HEK293T (cell line): ENCODE data around the gene WDR37.

Source experiments
- ARNT ChIP-seq: fragments of 450-650 bp; IDR thresholded peaks from 2 replicates; pipeline ENCODE4 v1.6.1; 2017; ENCODE audit warnings: mild to moderate bottlenecking
- ELF4 ChIP-seq: fragments of 450-650 bp; IDR thresholded peaks from 2 replicates; pipeline ENCODE4 v1.6.1; 2017; ENCODE audit warnings: antibody characterized with exemption
- FOXA1 ChIP-seq: fragments of 450-650 bp; IDR thresholded peaks from 2 replicates; pipeline ENCODE4 v1.6.1; 2016; ENCODE audit warnings: mild to moderate bottlenecking
- FOXK2 ChIP-seq: fragments of 450-650 bp; IDR thresholded peaks from 2 replicates; pipeline ENCODE4 v1.6.1; 2016; ENCODE audit warnings: mild to moderate bottlenecking
- HDGF ChIP-seq: fragments of 450-650 bp; IDR thresholded peaks from 2 replicates; pipeline ENCODE4 v1.6.1; 2017; ENCODE audit warnings: antibody characterized with exemption, borderline replicate concordance
- LEF1 ChIP-seq: fragments of 450-650 bp; IDR thresholded peaks from 2 replicates; pipeline ENCODE4 v1.6.1; 2017; ENCODE audit warnings: mild to moderate bottlenecking, borderline replicate concordance
- SP1 ChIP-seq: fragments of 450-650 bp; IDR thresholded peaks from 2 replicates; pipeline ENCODE4 v1.6.1; 2017

GRCh38 chr10:1128115-1128514 lies 71.9 kb downstream of the WDR37 start:
- TF ChIP-seq LEF1 (no peak), ARNT (no peak), ELF4 (no peak), SP1 (no peak), HDGF (no peak), FOXK2 (no peak), FOXA1 (no peak)
